ENCODE measurements around the gene PLK3. TPM values are rescaled to one million over a fixed set of nuclear protein-coding genes. Genes with fewer than 3 reads are reported as not detected.
A peak's percentile ranks its signal among the peaks of the same experiment; 100 is the strongest.

Gene PLK3
- total and polyA plus RNA-seq, 9 of the 15 experiments (the other 6 are each of a cell fraction or from before 2014, with no cell fraction given), result 0.52 to 22.7 (median 11.0) TPM

- TF ChIP-seq BACH1 (tag; IDR thresholded peaks at IDR 0.05), result no peak; the same call in 1 of the 2 replicates
- no peak for TF ChIP-seq BDP1 (IDR thresholded peaks at IDR 0.05; ENCODE audit: insufficient read depth, insufficient read length)
- TF ChIP-seq DNMT1 (IDR thresholded peaks at IDR 0.05), result no peak
- TF ChIP-seq, protein P1, sequence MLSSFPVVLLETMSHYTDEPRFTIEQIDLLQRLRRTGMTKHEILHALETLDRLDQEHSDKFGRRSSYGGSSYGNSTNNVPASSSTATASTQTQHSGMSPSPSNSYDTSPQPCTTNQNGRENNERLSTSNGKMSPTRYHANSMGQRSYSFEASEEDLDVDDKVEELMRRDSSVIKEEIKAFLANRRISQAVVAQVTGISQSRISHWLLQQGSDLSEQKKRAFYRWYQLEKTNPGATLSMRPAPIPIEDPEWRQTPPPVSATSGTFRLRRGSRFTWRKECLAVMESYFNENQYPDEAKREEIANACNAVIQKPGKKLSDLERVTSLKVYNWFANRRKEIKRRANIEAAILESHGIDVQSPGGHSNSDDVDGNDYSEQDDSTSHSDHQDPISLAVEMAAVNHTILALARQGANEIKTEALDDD (IDR thresholded peaks at IDR 0.05), result no peak
- TF ChIP-seq DDX20 (tag; IDR thresholded peaks at IDR 0.05; ENCODE audit: low read depth), result 0 out of 2 replicates have a peak, but pooled peaks have one; percentile 20
- 0 out of 2 replicates have a peak, but pooled peaks have one; percentile 3 for TF ChIP-seq MECOM (CRISPR knock-in tag; IDR thresholded peaks at IDR 0.05)
- TF ChIP-seq HIVEP1 (CRISPR knock-in tag; IDR thresholded peaks at IDR 0.05), result no peak
- no peak for TF ChIP-seq ZNF740 (CRISPR knock-in tag; IDR thresholded peaks at IDR 0.05)
- TF ChIP-seq ZNF740 (tag; IDR thresholded peaks at IDR 0.05), result peak; percentile 11 to 16; a peak in 1 of 4 replicates
- no peak for TF ChIP-seq ARNT (IDR thresholded peaks at IDR 0.05)
- no peak for TF ChIP-seq SNRNP70 (optimal IDR thresholded peaks at IDR 0.05; ENCODE audit: low read depth, low read length)
- no peak for TF ChIP-seq JUN (IDR thresholded peaks at IDR 0.05; ENCODE audit: borderline replicate concordance, low read depth, low read length)
- peak; percentile 11; the same call in 1 of the 2 replicates for TF ChIP-seq JUN (CRISPR knock-in tag; IDR thresholded peaks at IDR 0.05; ENCODE audit: borderline replicate concordance)
- TF ChIP-seq BRD9 (IDR thresholded peaks at IDR 0.05; ENCODE audit: low read depth, partially characterized antibody), result peak; percentile 26
- TF ChIP-seq MAFF (IDR thresholded peaks at IDR 0.05; ENCODE audit: low read length), result no peak
- TF ChIP-seq ZNF282 (CRISPR knock-in tag; IDR thresholded peaks at IDR 0.05), result no peak
- TF ChIP-seq FOXP4 (CRISPR knock-in tag; IDR thresholded peaks at IDR 0.05; ENCODE audit: borderline replicate concordance), result no peak
- TF ChIP-seq SNAPC5 (CRISPR knock-in tag; IDR thresholded peaks at IDR 0.05), result no peak
- TF ChIP-seq, protein P2, sequence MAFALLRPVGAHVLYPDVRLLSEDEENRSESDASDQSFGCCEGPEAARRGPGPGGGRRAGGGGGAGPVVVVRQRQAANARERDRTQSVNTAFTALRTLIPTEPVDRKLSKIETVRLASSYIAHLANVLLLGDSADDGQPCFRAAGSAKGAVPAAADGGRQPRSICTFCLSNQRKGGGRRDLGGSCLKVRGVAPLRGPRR (CRISPR knock-in tag; IDR thresholded peaks at IDR 0.05), result no peak
- TF ChIP-seq HDGF (IDR thresholded peaks at IDR 0.05), result peak; percentile 76; the same call in 1 of the 2 replicates
- no peak; the same call in 1 of the 2 replicates for TF ChIP-seq DMBX1 (CRISPR knock-in tag; IDR thresholded peaks at IDR 0.05; ENCODE audit: borderline replicate concordance)
- TF ChIP-seq SMC3 (conservative IDR thresholded peaks at IDR 0.05; ENCODE audit: insufficient read depth, low read depth, low read length), result no peak
- no peak for TF ChIP-seq ZNF184 (CRISPR knock-in tag; IDR thresholded peaks at IDR 0.05)
- no peak; a peak in 1 of 4 replicates for TF ChIP-seq MAZ (CRISPR knock-in tag; conservative IDR thresholded peaks at IDR 0.05 in 1 of 2, IDR thresholded peaks at IDR 0.05 in 1 of 2)
- no peak for TF ChIP-seq L3MBTL2 (IDR thresholded peaks at IDR 0.05)
Observed at GRCh38 chr1:44808063-44808937, 8.1 kb downstream of the PLK3 start, which contains the start of gene BTBD19 (continued).
